ENCODE measurements around the gene HORMAD1.
A peak's percentile ranks its signal among the peaks of the same experiment; 100 is the strongest.
"Not testable (repeated sequence)": the region's sequence is repeated elsewhere in the genome, so short reads cannot be mapped to it uniquely, and the experiment has no call there.

Gene HORMAD1, protein sequence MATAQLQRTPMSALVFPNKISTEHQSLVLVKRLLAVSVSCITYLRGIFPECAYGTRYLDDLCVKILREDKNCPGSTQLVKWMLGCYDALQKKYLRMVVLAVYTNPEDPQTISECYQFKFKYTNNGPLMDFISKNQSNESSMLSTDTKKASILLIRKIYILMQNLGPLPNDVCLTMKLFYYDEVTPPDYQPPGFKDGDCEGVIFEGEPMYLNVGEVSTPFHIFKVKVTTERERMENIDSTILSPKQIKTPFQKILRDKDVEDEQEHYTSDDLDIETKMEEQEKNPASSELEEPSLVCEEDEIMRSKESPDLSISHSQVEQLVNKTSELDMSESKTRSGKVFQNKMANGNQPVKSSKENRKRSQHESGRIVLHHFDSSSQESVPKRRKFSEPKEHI

DNA sequence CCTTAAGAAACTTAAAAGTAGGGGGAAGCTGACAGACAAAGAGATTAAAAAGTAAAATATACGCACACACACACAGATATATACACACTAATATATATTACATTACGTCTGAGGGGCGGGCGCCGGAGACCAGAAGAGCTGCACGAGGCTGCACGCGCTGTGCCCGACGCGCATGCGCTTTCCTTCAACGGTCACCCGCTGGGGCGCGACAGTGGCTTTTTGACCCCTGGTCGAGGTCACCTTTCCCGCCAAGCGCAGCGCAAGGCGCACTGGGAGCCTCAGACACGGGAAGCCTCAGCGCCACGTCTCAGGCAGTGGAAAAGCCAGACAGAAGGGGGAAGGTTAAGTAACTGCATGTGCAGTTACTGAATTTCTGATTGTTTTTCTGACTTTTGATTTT, at the start of gene HORMAD1:
HORMAD1 (minus strand) TSS at position 193 of the 400 bp plus-strand sequence. CDS start 1,390 bp downstream, outside the sequence.
- DNase-seq = no peak

DNA sequence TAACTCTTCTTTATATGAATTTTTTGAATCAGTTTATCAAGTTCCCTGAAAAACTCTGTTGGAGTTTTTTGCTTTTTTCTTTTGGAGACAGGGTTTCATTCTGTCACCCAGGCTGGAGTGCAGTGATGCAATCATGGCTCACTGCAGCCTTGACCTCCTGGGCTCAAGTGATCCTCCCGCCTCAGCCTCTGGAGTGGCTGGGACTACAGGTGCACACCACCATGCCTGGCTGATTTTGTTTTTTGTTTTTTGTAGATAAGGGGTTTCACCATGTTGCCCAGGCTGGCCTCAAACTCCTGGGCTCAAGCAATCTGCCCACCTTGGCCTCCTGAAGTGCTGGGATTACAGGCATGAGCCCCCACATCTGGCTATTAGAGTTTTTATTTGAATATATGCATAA, 47.0 kb upstream of the HORMAD1 start:
- not testable (repeated sequence) for DNase-seq

GRCh38 chr1:150765977-150766301, 45.2 kb upstream of the HORMAD1 start:
- DNase-seq = not testable (repeated sequence)

DNA sequence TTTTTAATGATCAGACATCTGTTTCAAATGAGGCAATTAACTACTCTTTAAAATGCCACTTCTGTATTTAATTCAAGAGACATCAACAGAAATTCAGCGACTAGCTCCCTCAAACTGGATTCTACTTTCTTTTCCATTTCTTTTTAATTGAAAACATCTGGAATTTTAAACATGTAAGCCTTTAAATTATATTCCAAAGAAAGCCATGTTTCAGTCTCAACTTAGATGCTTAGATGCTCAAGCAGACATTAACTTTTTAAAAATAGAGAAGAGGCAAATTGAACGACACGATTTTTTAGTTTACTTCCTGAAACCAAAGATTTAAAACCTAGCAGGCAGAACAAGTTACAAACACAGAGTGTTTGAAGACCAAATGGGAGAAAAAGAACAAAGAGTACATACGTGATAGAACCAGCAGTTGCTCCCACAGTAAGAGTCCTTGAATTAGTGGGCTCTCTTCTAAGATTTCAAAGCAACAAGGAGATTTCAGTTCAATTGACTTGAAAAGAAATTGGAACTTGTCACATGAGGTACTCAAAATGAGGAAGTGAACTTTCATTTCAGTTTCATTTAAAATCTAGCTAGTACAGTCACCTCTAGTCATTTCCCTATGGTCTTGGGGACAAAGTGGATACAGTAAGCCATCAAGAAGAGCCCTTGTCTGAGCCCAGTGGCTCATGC, 44.7 kb upstream of the HORMAD1 start, which contains the start of gene CTSS:
CTSS (minus strand) TSS at position 483 of the 681 bp plus-strand sequence. CDS start 1,015 bp downstream, outside the sequence.
- peak in 1 of 3 experiments; percentile 64 for DNase-seq

DNA sequence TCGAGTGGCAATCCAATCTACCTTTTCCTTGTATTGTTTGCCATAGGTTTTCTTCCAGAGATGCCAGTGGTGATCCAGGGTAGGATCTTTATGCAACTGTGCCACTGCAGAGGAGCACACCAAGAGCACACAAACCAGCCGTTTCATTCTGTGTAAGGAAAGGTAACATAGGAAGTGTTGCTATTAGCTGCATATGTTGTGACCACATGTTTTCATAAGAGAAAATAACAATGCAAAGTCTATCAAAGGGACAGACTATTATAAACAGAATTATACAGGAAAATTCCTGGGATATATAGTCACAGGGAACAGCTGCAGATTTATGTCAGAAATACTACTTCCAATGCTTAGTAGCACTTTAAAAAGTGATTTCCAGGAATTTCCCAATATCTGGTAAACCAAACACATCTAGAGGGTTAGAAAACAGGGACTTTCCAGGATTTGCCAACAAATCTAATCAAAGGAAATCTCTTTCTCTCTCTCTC, 44.0 kb upstream of the HORMAD1 start:
- DNase-seq = no peak

GRCh38 chr1:150763018-150763417, 42.3 kb upstream of the HORMAD1 start:
- no peak for DNase-seq

DNA sequence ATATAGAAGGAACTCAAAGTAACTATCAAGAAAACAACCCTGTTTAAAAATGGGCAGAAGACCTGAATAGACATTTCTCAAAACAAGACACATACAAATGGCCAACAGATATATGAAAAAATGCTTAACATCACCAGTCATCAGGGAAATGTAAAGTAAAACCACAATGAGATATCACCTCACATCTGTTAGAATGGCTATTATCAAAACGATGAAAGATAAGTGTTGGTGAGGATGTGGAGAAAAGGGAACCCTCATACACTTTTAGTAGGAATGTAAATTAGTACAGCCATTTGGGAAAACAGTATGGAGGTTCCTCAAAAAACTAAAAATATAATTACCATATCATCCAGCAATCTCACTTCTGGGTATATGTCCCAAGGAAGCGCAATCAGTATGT, 41.9 kb upstream of the HORMAD1 start:
- no peak for DNase-seq

- no peak for DNase-seq
These were observed 41.1 kb upstream of the HORMAD1 start for GRCh38 chr1:150761801-150762200.

GRCh38 chr1:150760013-150760412, 39.3 kb upstream of the HORMAD1 start:
- no peak for DNase-seq

DNA sequence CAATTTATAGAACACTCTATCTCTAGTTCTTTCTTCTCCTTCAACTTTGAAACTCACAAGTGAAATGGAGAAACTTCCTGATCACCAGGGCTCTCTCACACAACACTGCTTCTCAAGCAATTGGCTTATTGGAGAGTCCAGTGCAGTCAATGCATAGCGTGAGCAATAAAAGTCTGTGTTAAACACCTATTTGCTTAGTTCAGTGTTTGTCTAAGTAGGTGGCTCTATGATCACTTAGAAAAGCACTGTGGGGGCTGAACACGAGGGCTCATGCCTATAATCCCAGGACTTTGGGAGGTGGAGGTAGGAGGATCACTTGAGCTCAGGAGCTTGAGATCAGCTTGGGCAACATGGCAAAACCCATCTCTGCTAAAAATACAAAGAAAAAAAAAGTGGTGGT, 32.7 kb upstream of the HORMAD1 start:
- DNase-seq = no peak

GRCh38 chr1:150751443-150751842, 30.7 kb upstream of the HORMAD1 start:
- no peak for DNase-seq

- DNase-seq = no peak
These were observed 29.1 kb upstream of the HORMAD1 start for GRCh38 chr1:150749720-150750311.

GRCh38 chr1:150748878-150749719, 28.4 kb upstream of the HORMAD1 start:
- no peak for DNase-seq

GRCh38 chr1:150730130-150730721, 9.5 kb upstream of the HORMAD1 start:
- no peak for DNase-seq

DNA sequence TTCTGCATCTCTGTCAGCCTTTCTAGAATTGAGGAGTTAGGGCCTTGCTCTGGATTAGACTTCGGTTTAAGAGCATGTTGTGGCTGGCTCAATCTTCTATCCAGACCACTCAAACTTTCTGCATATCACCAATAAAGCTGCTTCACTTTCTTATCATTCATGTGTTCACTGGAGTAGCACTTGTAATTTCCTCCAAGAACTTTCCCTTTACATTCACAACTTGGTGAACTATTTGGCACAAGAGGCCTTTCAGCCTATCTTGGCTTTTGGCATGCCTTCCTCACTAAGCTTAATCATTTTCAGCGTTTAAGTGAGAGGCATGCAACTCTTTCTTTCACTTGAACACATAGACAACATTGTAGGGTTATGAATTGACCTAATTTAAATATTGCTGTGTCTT, 3.6 kb upstream of the HORMAD1 start:
- DNase-seq = no peak

- DNase-seq = no peak
These were observed 597 bp downstream of the HORMAD1 start for GRCh38 chr1:150720098-150720497.

DNA sequence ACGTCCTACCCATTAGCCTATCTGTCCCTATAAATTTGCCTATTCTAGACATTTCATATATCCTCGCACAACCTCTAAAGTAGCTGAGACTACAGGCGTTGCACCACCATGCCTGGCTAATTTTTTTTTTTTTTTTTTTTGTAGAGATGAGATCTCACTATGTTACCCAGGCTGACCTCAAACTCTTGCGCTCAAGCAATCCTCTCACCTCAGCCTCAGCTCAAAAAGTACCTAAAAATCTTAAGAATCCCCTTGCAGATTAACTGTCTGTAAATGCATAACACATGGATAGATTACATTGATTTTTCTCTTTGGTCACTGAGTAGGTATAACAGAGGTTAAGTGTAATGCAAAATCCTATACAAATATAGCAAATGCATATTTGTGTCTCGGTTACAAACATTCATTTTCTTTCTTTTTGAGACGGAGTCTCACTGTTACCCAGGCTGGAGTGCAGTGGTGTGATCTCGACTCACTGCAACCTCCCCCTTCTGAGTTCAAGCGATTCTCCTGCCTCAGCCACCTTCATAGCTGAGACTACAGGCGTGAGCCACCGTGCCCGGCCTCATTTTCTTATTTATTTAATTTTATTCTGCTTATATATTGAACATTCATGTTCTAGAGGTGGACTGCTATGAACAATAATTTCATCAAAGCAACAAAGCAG, 2.3 kb downstream of the HORMAD1 start:
- no peak for DNase-seq

DNA sequence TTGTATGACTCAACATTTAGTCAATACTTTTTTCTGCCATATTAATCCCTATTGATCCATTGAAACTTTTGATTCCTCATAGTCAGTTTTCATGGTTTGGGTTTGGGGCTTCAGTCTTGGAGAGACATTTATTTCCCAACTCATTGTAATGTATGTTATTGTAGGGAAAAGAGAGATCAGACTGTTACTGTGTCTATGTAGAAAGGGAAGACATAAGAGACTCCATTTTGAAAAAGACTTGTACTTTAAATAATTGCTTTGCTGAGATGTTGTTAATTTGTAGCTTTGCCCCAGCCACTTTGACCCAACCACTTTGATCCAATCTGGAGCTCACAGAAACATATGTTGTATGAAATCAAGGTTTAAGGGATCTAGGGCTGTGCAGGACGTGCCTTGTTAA, 11.7 kb downstream of the HORMAD1 start:
- DNase-seq = not testable (repeated sequence)

GRCh38 chr1:150708595-150708994, 12.1 kb downstream of the HORMAD1 start:
- DNase-seq = no peak

GRCh38 chr1:150706091-150706490, 14.6 kb downstream of the HORMAD1 start:
- DNase-seq = no peak

- peak in 1 of 3 experiments; percentile 27 for DNase-seq
These were observed 17.3 kb downstream of the HORMAD1 start for GRCh38 chr1:150703427-150703826.

Measured in NCI-H1417 (cell line).